ACC112 (cell line): ENCODE measurements around the gene SLIT3.

Source experiments
- H2AFZ ChIP-seq: fragments of 200-600 bp; sonication (generic); one replicate; pipeline ENCODE4 v1.6.0; 2017; ENCODE audit warnings: antibody characterized with exemption, low read length; ENCODE audit not compliant: unreplicated experiment
- H3K27ac ChIP-seq: fragments of 200-600 bp; sonication (generic); 2 replicates; pipeline ENCODE4 v1.5.1; 2014; ENCODE audit warnings: low read depth, mild to moderate bottlenecking, antibody characterized with exemption, low read length, moderate library complexity
- H3K27me3 ChIP-seq: fragments of 200-600 bp; sonication (generic); 2 replicates; pipeline ENCODE4 v1.6.1; 2014; ENCODE audit warnings: mild to moderate bottlenecking, antibody characterized with exemption, low read length, moderate library complexity, mixed read lengths; ENCODE audit not compliant: insufficient read depth
- H3K36me3 ChIP-seq: fragments of 200-600 bp; sonication (generic); 2 replicates; pipeline ENCODE4 v1.6.1; 2016; ENCODE audit warnings: mild to moderate bottlenecking, antibody characterized with exemption, low read length, moderate library complexity, mixed read lengths; ENCODE audit not compliant: insufficient read depth
- H3K4me1 ChIP-seq: fragments of 200-600 bp; sonication (generic); one replicate; pipeline ENCODE4 v1.6.1; 2016; ENCODE audit warnings: low read length, mixed read lengths; ENCODE audit not compliant: insufficient read depth, unreplicated experiment, control insufficient read depth
- H3K4me3 ChIP-seq: fragments of 200-600 bp; sonication (generic); 2 replicates; pipeline ENCODE4 v1.5.1; 2014; ENCODE audit warnings: mild to moderate bottlenecking, low read depth, low read length
- H3K79me2 ChIP-seq: fragments of 200-600 bp; sonication (generic); one replicate; pipeline ENCODE4 v1.6.0; 2016; ENCODE audit warnings: low read length; ENCODE audit not compliant: control insufficient read depth, unreplicated experiment, insufficient read depth

SLIT3 gene

DNA sequence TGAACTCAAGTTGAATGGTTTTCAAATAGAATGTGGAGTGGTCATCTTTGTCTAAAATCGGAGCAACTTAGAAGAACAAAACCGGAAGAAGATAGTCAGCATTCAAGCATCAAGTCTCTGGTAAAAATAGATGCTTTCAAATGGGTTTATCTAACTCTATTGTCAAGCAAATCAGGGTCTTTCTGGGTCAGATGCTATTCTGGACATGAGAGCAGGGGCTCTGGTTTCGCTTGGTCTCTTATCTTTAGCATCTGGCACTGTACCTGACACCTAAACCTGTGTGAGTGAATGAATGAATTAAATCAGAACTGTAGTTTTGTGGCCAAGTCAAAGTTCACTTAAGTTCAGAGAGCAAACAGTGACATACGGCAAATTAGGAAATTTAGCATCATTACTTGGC is 173.5 kb downstream of the SLIT3 start:
- H3K4me3 ChIP-seq = no peak overlapping the region
- H2AFZ ChIP-seq = no peak overlapping the region
- H3K27ac ChIP-seq = no peak overlapping the region
- H3K27me3 ChIP-seq = no peaks in the 10 kb centered on the region
- peaks cover 4% of the 10 kb centered on the region for H3K4me1 ChIP-seq
- H3K79me2 ChIP-seq = no peaks in the 10 kb centered on the region
- H3K36me3 ChIP-seq = no peaks in the 10 kb centered on the region

DNA sequence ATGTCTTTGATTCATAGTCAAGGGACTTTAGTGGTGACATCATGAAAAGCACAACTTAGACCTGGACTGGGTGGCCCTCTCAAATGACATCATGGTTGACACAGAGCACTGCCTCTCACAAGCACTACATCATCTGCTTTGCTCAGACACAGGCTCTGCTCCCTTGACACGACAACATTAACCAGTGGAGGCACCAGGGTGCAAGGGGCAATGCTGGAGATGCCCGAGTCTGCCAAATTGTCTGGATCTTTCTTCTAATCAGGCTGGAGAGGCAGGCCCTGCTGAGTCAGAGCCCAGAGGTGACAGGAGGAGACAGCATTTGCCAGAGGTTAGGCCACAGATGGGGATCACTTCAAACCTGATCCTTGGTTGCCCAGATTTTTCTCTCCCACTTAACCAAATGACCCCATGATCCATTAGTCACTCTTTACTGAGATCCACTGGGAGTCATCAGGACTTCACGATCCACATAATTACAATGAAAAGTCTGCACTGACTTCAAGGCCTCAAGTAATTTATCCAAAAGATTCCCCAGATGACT is 174.4 kb downstream of the SLIT3 start:
- no peaks in the 10 kb centered on the region for H3K79me2 ChIP-seq
- no peak overlapping the region for H3K27ac ChIP-seq
- no peak overlapping the region for H2AFZ ChIP-seq
- H3K27me3 ChIP-seq = no peaks in the 10 kb centered on the region
- peaks cover 4% of the 10 kb centered on the region for H3K4me1 ChIP-seq
- no peaks in the 10 kb centered on the region for H3K36me3 ChIP-seq
- H3K4me3 ChIP-seq = no peak overlapping the region

- Histone ChIP-seq H3K27me3 (no peaks in the 10 kb centered on the region), H3K79me2 (no peaks in the 10 kb centered on the region), H2AFZ (no peak overlapping the region), H3K36me3 (no peaks in the 10 kb centered on the region), H3K27ac (no peak overlapping the region), H3K4me3 (no peak overlapping the region), H3K4me1 (peaks cover 4% of the 10 kb centered on the region)
These were observed 175.4 kb downstream of the SLIT3 start for GRCh38 chr5:169125571-169125970.

- Histone ChIP-seq H3K4me3 (no peak overlapping the region), H3K27ac (no peak overlapping the region), H2AFZ (no peak overlapping the region), H3K79me2 (no peaks in the 10 kb centered on the region), H3K36me3 (no peaks in the 10 kb centered on the region), H3K27me3 (no peaks in the 10 kb centered on the region), H3K4me1 (peaks cover 4% of the 10 kb centered on the region)
These were observed 178.0 kb downstream of the SLIT3 start for GRCh38 chr5:169122951-169123350.

- H3K36me3 ChIP-seq = no peaks in the 10 kb centered on the region
- H2AFZ ChIP-seq = no peak overlapping the region
- H3K4me1 ChIP-seq = peaks cover 4% of the 10 kb centered on the region
- no peaks in the 10 kb centered on the region for H3K27me3 ChIP-seq
- no peak overlapping the region for H3K4me3 ChIP-seq
- H3K79me2 ChIP-seq = no peaks in the 10 kb centered on the region
- no peak overlapping the region for H3K27ac ChIP-seq
These were observed 179.1 kb downstream of the SLIT3 start for GRCh38 chr5:169121630-169122420.

DNA sequence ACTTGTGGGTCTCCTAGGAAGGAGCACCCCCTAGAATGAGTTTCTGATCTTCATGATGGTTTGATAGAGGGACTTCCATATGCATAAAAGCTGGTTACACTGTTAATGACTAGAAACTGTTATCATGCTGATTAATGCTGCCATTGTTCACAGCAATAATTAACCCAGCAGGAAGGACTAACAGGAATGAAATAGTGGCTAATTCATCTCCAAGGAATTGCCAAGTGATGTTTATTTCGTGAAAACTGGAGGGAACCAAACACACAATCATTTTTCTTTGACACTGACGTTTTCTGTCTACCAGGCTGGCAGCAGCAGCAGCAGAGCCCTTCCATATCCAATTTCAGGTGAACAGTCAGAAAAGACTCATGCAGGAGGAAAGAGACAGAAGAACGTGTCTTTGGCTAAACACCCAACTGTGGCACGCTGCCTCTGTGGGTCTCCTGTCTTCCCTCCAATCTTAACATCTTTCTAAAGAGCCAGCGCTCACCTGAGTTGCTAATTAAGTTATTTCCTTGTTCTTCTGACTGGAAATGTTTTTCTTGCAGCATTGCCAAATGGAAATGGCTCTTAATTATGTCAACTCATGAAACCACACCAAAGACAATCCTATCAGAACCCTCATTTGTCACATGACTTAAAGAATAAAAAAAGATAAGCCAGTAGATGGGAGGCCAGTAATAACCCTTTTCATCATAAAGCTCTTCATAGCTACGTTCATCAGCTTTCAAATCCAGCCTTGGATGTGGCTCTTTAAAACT is 181.5 kb downstream of the SLIT3 start:
- no peak overlapping the region for H2AFZ ChIP-seq
- H3K4me3 ChIP-seq = no peak overlapping the region
- H3K79me2 ChIP-seq = no peaks in the 10 kb centered on the region
- H3K4me1 ChIP-seq = no peaks in the 10 kb centered on the region
- no peak overlapping the region for H3K27ac ChIP-seq
- H3K36me3 ChIP-seq = no peaks in the 10 kb centered on the region
- no peaks in the 10 kb centered on the region for H3K27me3 ChIP-seq

- H3K27me3 ChIP-seq = no peaks in the 10 kb centered on the region
- H3K4me1 ChIP-seq = no peaks in the 10 kb centered on the region
- no peaks in the 10 kb centered on the region for H3K79me2 ChIP-seq
- no peak overlapping the region for H3K4me3 ChIP-seq
- no peak overlapping the region for H3K27ac ChIP-seq
- no peak overlapping the region for H2AFZ ChIP-seq
- H3K36me3 ChIP-seq = no peaks in the 10 kb centered on the region
These were observed 183.9 kb downstream of the SLIT3 start for GRCh38 chr5:169116961-169117461.

GRCh38 chr5:169115461-169116124 is 185.3 kb downstream of the SLIT3 start:
- no peak overlapping the region for H3K4me3 ChIP-seq
- no peak overlapping the region for H3K27ac ChIP-seq
- no peaks in the 10 kb centered on the region for H3K36me3 ChIP-seq
- no peak overlapping the region for H2AFZ ChIP-seq
- no peaks in the 10 kb centered on the region for H3K4me1 ChIP-seq
- no peaks in the 10 kb centered on the region for H3K27me3 ChIP-seq
- no peaks in the 10 kb centered on the region for H3K79me2 ChIP-seq

DNA sequence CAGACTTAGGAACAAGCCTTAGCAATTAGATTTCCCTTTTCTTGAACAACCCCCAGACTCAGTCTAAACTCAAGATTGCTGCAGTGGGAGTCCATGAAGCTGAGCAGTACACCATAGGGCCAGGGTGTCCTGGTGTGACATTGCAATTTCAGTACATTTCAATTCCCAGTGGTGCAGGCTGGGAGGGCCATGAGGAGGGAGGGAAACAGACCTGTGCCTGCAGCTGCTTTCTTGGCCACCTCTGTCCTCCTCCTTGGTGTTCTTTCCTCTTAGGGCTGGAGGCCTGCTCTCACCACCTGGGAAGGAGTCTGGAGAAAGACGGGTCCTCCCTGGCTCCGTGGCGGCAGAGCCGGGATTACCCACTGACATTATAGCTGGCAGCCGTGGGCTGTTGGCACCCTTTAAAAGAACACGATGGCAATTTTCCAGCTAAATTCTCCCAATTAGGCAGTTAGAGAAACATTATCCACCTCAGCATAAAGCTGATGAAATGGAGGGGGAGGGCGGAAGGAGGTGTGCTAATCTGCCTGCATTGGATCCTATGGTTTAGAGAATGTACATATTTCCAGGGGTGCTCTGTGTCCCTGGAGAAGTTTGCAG is 186.4 kb downstream of the SLIT3 start:
- no peak overlapping the region for H3K27ac ChIP-seq
- no peaks in the 10 kb centered on the region for H3K79me2 ChIP-seq
- no peak overlapping the region for H3K4me3 ChIP-seq
- no peaks in the 10 kb centered on the region for H3K27me3 ChIP-seq
- H3K4me1 ChIP-seq = no peaks in the 10 kb centered on the region
- H3K36me3 ChIP-seq = no peaks in the 10 kb centered on the region
- H2AFZ ChIP-seq = no peak overlapping the region

DNA sequence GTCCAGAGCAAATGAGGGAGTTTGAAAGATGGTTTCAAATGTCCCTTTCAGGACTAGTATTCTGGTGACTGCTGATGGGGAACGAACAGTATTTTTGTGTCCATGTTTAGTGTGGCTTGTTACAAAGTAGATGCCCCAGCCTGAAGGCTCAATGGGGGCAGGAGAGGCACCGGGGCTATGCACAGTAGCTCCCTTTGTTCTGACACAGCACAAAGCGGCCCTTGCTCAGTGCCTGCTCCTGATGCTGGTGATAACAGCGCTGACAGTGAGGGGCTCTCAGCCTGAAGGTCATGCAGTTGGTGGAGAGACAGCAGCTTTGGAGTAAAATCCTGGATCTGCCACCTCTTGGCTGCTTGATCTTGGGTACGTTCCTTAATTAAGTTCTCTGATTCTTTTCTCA is 188.9 kb downstream of the SLIT3 start:
- no peaks in the 10 kb centered on the region for H3K27me3 ChIP-seq
- no peaks in the 10 kb centered on the region for H3K4me1 ChIP-seq
- H3K27ac ChIP-seq = no peak overlapping the region
- no peak overlapping the region for H3K4me3 ChIP-seq
- H3K36me3 ChIP-seq = no peaks in the 10 kb centered on the region
- H3K79me2 ChIP-seq = no peaks in the 10 kb centered on the region
- no peak overlapping the region for H2AFZ ChIP-seq
